Progenitor cell of endocrine pancreas (in vitro differentiated cells): Measurements from ENCODE around the gene ADAM23. TPM values are rescaled to one million over a fixed set of nuclear protein-coding genes. Genes with fewer than 3 reads are reported as not detected.

Experiments used
- DNase-seq: peaks from one replicate; pipeline ENCODE4 v3.0.0; 2021; ENCODE audit warnings: low spot score; ENCODE audit not compliant: unreplicated experiment
- H3K27ac Mint-ChIP-seq: 2 replicates; pipeline ENCODE4 v1.8.0; 2021; ENCODE audit warnings: mild to moderate bottlenecking, moderate library complexity, mixed read lengths
- H3K27me3 Mint-ChIP-seq: 2 replicates; pipeline ENCODE4 v1.8.0; 2021; ENCODE audit warnings: mixed read lengths
- H3K36me3 Mint-ChIP-seq: 2 replicates; pipeline ENCODE4 v1.8.0; 2022; ENCODE audit warnings: mixed read lengths; ENCODE audit not compliant: insufficient read depth
- H3K4me1 Mint-ChIP-seq: 2 replicates; pipeline ENCODE4 v1.8.0; 2021; ENCODE audit warnings: low read depth, mixed read lengths
- H3K4me3 Mint-ChIP-seq: 2 replicates; pipeline ENCODE4 v1.8.0; 2021; ENCODE audit warnings: low read depth, mild to moderate bottlenecking, moderate library complexity, mixed read lengths
- H3K9me3 Mint-ChIP-seq: 2 replicates; pipeline ENCODE4 v1.8.0; 2021; ENCODE audit warnings: low read depth, mixed read lengths
- total RNA-seq: library from RNA; stranded (reverse); gene quantifications from 2 replicates; pipeline ENCODE4 v1.2.1, GENCODE V29; 2021
- TF ChIP-seq, protein P1 (sequence below): fragments of 200-600 bp; sonication (generic); IDR thresholded peaks from one replicate; pipeline ENCODE4 v1.5.0; 2021; ENCODE audit warnings: antibody characterized with exemption, mild to moderate bottlenecking; ENCODE audit not compliant: unreplicated experiment

ADAM23 gene
- total RNA-seq, 1 donor from 2014 or later: 16.0 TPM

GRCh38 chr2:206423147-206423546 is 20.2 kb upstream of the ADAM23 start:
- Mint-ChIP-seq H3K27me3 (peaks cover 14% of the 10 kb centered on the region), H3K27ac (no peak overlapping the region), H3K4me1 (no peaks in the 10 kb centered on the region), H3K36me3 (no peaks in the 10 kb centered on the region), H3K4me3 (no peak overlapping the region), H3K9me3 (peaks cover 4% of the 10 kb centered on the region)
- DNase-seq: no peak
- TF ChIP-seq, protein P1, sequence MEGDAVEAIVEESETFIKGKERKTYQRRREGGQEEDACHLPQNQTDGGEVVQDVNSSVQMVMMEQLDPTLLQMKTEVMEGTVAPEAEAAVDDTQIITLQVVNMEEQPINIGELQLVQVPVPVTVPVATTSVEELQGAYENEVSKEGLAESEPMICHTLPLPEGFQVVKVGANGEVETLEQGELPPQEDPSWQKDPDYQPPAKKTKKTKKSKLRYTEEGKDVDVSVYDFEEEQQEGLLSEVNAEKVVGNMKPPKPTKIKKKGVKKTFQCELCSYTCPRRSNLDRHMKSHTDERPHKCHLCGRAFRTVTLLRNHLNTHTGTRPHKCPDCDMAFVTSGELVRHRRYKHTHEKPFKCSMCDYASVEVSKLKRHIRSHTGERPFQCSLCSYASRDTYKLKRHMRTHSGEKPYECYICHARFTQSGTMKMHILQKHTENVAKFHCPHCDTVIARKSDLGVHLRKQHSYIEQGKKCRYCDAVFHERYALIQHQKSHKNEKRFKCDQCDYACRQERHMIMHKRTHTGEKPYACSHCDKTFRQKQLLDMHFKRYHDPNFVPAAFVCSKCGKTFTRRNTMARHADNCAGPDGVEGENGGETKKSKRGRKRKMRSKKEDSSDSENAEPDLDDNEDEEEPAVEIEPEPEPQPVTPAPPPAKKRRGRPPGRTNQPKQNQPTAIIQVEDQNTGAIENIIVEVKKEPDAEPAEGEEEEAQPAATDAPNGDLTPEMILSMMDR: no peak

- DNase-seq: no peak
- Mint-ChIP-seq H3K27ac (no peak overlapping the region), H3K4me1 (no peaks in the 10 kb centered on the region), H3K9me3 (peaks cover 4% of the 10 kb centered on the region), H3K27me3 (peaks cover 14% of the 10 kb centered on the region), H3K36me3 (no peaks in the 10 kb centered on the region), H3K4me3 (no peak overlapping the region)
- TF ChIP-seq, protein P1: no peak
Observed at GRCh38 chr2:206424134-206424533, 19.2 kb upstream of the ADAM23 start.

DNA sequence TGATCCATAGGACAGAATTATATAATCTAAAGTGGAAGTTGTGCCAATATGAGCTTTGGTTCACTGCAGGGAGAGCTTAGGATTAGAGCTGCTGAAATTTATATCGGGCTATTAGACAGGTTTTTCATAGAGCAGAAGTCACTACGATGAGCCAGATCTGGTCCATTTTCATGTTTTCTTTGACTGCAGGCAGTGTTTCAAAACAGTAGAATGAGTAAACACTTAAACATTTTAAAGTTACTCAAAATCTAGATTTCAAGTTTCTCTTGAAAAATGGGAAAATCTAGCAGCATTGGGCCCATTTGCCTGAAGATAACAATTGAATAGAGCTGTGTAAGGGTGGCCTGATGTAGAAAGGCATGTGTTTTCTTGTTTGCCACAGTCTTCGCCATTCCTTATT is 14.5 kb upstream of the ADAM23 start:
- Mint-ChIP-seq H3K9me3 (no peaks in the 10 kb centered on the region), H3K27me3 (peaks cover 6% of the 10 kb centered on the region), H3K36me3 (no peaks in the 10 kb centered on the region), H3K27ac (no peak overlapping the region), H3K4me1 (no peaks in the 10 kb centered on the region), H3K4me3 (no peak overlapping the region)
- TF ChIP-seq, protein P1: no peak
- DNase-seq: no peak

- no peaks in the 10 kb centered on the region for H3K36me3 Mint-ChIP-seq
- H3K4me1 Mint-ChIP-seq: no peaks in the 10 kb centered on the region
- TF ChIP-seq, protein P1: no peak
- DNase-seq: no peak
- no peak overlapping the region for H3K27ac Mint-ChIP-seq
- H3K9me3 Mint-ChIP-seq: no peaks in the 10 kb centered on the region
- no peaks in the 10 kb centered on the region for H3K27me3 Mint-ChIP-seq
- no peak overlapping the region for H3K4me3 Mint-ChIP-seq
Observed at GRCh38 chr2:206430452-206430851, 12.9 kb upstream of the ADAM23 start.

- TF ChIP-seq, protein P1: no peak
- no peaks in the 10 kb centered on the region for H3K4me1 Mint-ChIP-seq
- no peaks in the 10 kb centered on the region for H3K36me3 Mint-ChIP-seq
- H3K27ac Mint-ChIP-seq: no peak overlapping the region
- peaks cover 3% of the 10 kb centered on the region for H3K27me3 Mint-ChIP-seq
- H3K4me3 Mint-ChIP-seq: no peak overlapping the region
- H3K9me3 Mint-ChIP-seq: no peaks in the 10 kb centered on the region
- no peak for DNase-seq
Observed at GRCh38 chr2:206431439-206431838, 11.9 kb upstream of the ADAM23 start.
